ENCODE results near the gene C12orf42. TPM values are rescaled to one million over a fixed set of nuclear protein-coding genes. Genes with fewer than 3 reads are reported as not detected.

Gene C12orf42
- polyA plus RNA-seq (2012; ENCODE audit: insufficient read depth, insufficient read length, low read depth): 1.8 TPM

DNA sequence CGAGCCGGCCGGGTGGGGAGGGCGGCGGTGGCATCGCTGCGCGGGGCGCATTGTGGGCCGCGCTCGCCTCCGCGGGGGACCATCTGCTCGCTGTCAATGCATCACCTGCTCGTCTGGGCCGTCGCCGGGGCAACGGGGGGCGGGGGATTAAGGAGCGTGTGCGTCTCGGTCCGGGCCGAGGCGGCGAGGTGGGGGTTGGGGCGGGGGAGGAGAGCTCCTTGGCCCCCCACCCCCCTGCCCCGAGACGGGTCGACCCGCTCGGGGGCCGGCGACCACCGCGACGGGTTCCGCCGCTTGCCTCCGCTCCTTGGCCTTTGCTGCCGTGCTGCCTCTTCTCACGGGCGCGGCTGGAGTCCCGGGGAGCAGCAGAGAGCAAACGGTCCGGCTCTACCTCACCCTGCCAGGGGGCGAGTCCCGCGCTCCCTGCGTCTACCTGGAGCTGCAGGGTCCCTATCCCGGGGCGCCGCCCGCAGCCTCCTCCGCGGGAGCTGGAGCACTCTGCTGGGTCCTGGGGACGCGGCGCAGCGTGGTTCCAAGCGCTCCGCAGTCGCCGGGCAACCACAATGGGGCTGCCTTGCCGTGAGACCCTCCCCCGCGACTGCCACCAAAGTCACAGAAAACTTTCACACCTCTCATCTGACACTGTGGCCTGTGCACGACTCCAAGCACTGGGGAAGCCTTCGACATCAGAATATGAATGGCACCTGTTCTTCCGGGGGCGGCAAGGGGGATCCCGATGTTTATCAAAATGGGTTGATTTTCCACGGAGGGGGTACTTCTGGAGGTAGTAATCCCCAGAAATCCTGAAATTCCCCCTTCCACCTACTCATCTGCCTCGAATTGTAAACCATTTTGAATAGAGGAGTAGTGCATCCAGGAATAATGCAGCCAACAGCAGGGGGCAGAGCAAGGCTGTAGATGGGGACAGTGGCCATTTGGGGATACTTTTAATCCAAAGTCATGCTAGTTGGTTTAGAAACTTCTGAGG is at the start of gene C12orf42:
TSS of gene C12orf42 (minus strand) at position 500 of the 988 bp plus-strand sequence. CDS start 17,542 bp downstream, outside the sequence.
- peak within 1 kb of the TSS; percentile 68 for H3K4me3 ChIP-seq (ENCODE audit: low read depth, low read length)

DNA sequence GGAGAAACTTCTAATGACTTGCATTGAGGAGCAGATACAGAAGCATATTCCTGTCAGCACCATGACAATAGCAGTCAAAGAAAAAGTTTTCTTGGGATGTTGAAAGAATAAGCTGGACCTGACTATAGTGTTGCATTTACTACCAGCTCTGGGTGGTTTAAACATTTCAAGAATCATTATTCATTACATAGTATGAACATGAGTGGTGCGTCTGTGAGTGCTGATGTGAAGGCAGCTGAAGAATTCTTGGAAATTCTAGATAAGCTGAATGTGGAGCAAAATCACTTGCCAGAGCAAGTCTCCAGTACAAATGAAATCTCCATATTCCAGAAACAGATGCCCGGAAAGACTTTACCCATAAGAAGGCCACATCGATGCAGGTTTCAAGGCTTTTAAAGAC is 46.3 kb upstream of the C12orf42 start:
- TF ChIP-seq, protein P1, sequence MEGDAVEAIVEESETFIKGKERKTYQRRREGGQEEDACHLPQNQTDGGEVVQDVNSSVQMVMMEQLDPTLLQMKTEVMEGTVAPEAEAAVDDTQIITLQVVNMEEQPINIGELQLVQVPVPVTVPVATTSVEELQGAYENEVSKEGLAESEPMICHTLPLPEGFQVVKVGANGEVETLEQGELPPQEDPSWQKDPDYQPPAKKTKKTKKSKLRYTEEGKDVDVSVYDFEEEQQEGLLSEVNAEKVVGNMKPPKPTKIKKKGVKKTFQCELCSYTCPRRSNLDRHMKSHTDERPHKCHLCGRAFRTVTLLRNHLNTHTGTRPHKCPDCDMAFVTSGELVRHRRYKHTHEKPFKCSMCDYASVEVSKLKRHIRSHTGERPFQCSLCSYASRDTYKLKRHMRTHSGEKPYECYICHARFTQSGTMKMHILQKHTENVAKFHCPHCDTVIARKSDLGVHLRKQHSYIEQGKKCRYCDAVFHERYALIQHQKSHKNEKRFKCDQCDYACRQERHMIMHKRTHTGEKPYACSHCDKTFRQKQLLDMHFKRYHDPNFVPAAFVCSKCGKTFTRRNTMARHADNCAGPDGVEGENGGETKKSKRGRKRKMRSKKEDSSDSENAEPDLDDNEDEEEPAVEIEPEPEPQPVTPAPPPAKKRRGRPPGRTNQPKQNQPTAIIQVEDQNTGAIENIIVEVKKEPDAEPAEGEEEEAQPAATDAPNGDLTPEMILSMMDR (IDR thresholded peaks at IDR 0.05; ENCODE audit: low read depth, low read length): no peak

More for the DNA sequence above, at the start of gene C12orf42:
- peak; percentile 84 for DNase-seq
- Histone ChIP-seq H3K36me3 (no peaks in the 10 kb centered on the region), H3K4me1 (no peaks in the 10 kb centered on the region), H3K27me3 (no peaks in the 10 kb centered on the region), H3K9me3 (no peaks in the 10 kb centered on the region)
- TF ChIP-seq, protein P1 (IDR thresholded peaks at IDR 0.05; ENCODE audit: low read depth, low read length): peak; percentile 83

DNA sequence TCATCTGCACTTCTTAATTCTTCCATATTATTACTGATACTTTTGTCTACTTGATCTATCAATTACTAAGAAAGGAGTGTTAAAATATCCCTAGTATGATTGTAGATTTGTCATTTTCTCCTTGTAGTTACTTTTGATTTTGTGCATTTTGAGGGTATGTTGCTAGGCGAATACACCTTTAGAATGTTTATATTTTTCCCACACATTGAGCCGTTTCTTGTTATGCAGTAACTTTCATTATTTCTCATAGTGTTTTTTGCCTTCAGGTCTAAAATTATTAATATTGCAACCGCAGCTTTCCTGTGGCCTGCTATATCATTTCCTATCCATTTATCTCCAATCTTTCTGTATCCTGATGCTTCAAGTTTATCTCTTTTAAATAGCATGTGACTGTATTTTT is 44.6 kb upstream of the C12orf42 start:
- TF ChIP-seq, protein P1 (IDR thresholded peaks at IDR 0.05; ENCODE audit: low read depth, low read length): no peak
- DNase-seq: no peak
- H3K4me1 ChIP-seq: no peaks in the 10 kb centered on the region
- H3K4me3 ChIP-seq (ENCODE audit: low read depth, low read length): no peak overlapping the region
- no peaks in the 10 kb centered on the region for H3K9me3 ChIP-seq
- H3K36me3 ChIP-seq: no peaks in the 10 kb centered on the region
- no peaks in the 10 kb centered on the region for H3K27me3 ChIP-seq

More for the DNA sequence above, 46.3 kb upstream of the C12orf42 start:
- Histone ChIP-seq H3K9me3 (no peaks in the 10 kb centered on the region), H3K36me3 (no peaks in the 10 kb centered on the region), H3K4me3 (ENCODE audit: low read depth, low read length) (no peak overlapping the region), H3K4me1 (no peaks in the 10 kb centered on the region), H3K27me3 (no peaks in the 10 kb centered on the region)
- DNase-seq: no peak

DNA sequence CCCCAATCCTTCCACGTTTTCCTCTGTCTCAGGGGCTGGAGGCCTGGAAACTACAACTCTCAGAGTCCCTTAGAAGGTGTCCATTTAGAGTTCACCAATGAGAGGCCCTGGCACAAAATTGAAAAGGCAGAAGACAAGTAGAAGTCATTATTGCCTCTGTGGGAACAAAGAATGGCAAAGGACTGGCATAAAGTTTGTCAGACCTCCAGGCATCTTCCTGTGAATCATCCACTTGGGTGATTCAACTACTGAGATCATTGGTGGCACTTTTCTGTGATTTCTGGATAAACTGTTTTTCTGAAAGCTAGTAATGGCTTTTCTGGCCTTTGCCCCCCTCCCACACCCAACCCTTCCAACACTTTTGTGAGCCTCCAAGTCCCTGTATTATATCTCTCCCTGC is 42.6 kb upstream of the C12orf42 start:
- Histone ChIP-seq H3K4me1 (no peaks in the 10 kb centered on the region), H3K36me3 (no peaks in the 10 kb centered on the region), H3K9me3 (no peaks in the 10 kb centered on the region), H3K4me3 (ENCODE audit: low read depth, low read length) (no peak overlapping the region), H3K27me3 (no peaks in the 10 kb centered on the region)
- no peak for DNase-seq
- TF ChIP-seq, protein P1 (IDR thresholded peaks at IDR 0.05; ENCODE audit: low read depth, low read length): no peak

DNA sequence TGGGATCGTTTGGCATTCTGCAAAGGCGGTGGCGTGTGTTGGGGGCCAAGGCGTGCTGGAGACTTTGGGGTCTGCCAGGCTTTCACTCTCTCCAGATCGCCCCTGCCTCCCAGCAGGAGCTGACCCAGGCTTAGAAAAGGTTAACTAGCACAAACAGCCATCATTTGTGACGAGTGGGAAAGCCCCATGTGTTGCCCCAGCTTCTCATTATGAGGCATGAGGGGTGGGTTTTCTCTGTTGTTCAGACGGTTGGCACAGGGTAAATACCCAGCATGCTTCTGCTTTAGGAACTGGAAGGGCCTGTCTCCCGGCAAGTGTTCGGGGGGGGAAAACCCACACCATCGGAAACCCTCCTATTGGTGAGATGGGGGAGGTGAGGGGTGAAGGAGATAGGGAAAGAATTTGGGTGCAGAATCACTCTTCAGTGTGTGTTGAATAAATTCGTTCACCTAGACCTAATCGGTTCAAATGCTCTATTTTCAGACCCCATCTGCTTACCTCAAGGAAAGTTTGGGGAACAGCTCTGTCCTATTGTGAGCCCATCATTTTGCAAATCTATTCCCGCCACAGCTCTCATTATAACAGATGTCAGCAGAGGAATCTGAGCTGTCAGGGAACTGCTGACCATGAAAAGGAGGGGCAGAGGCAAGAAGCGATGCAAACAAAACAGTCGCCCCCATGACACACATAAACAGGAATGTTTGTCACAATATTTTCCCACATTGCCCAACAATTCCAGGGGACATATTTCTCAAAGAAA is 34.7 kb upstream of the C12orf42 start:
- H3K4me1 ChIP-seq: no peaks in the 10 kb centered on the region

More for the DNA sequence above, 34.7 kb upstream of the C12orf42 start:
- Histone ChIP-seq H3K36me3 (no peaks in the 10 kb centered on the region), H3K27me3 (no peaks in the 10 kb centered on the region), H3K4me3 (ENCODE audit: low read depth, low read length) (no peak overlapping the region), H3K9me3 (no peaks in the 10 kb centered on the region)
- TF ChIP-seq, protein P1 (IDR thresholded peaks at IDR 0.05; ENCODE audit: low read depth, low read length): no peak
- no peak for DNase-seq

All from BE2C (cell line).